Raji (cell line): ENCODE data around the gene SPRYD4.

Experiments
- POLR2A ChIP-seq: IDR thresholded peaks from 2 replicates; pipeline ENCODE4 v1.6.1; 2011; ENCODE audit warnings: low read depth, low read length, control low read depth; ENCODE audit not compliant: insufficient read depth

The SPRYD4 gene

DNA sequence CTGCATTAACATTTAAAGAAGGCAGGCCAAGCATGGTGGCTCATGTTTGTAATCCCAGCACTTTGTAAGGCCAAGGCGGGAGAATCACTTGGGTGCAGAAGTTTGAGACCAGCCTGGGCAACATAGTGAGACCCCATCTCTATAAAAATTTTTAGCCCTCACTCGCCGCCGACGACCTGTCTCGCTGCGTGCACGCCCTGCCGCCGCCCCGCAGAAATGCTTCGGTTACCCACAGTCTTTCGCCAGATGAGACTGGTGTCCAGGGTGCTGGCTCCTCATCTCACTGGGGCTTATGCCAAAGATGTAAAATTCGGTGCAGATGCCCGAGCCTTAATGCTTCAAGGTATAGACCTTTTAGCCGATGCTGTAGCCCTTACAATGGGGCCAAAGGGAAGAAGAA, 42.4 kb downstream of the SPRYD4 start:
- no peak for TF ChIP-seq POLR2A

DNA sequence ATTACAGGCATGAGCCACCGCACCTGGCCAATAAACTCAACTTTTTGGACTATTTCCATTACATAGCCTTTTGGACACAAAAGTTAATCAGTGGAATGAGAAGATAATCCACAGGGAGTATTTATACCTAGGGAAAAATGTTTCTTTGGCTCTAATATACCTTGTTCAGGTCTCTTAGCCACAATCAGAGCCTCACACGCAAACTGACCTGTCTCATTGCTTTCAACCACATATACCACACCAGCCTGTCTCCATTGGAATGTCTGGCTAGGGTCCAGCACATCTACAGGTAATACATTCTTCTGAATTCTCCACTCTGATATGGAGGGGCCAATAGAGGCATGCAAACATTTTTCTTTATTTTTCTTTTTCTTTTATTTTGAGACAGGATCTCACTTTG, 49.5 kb downstream of the SPRYD4 start:
- no peak for TF ChIP-seq POLR2A

- TF ChIP-seq POLR2A, result no peak
Measured at GRCh38 chr12:56518570-56518969, 50.2 kb downstream of the SPRYD4 start.

DNA sequence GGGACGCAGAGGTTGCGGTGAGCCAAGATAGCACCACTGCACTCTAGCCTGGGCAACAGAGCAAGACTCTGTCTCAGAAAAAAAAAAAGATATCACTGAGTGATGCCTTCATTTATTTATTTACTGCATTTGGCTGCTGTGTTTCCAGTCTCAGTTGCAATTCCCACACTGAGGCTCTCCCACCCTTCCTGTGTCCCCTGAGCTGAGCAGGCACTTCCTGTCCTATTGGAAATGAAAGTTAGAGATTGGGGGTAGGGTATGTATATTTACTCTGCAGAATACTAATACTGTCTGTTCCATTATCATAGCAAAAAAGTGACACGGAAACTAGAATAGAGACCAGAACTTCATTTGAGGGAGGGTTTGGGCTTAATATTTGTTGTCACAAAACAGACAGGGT, 51.7 kb downstream of the SPRYD4 start:
- no peak for TF ChIP-seq POLR2A

DNA sequence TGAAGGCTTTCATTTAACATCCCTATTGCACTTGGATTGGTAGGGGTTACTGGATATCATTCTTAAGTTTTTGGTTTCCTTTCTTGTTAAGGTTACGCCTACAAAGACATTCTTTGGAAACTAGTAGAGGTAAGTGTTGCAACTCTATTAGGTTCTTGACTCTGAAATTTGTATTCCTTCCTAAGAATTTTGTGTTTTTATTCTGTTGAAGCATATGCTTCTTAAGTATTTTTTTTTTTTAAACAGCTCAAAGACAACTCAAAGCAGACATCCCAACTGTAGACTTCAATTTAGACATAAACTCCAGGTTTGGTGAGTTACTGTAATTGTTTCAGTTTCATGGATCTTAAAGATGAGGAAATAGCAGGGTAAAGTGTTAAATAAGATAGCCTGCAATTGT, 52.1 kb downstream of the SPRYD4 start:
- TF ChIP-seq POLR2A, result no peak

- no peak for TF ChIP-seq POLR2A
Measured at GRCh38 chr12:56521209-56521589, 52.8 kb downstream of the SPRYD4 start.

GRCh38 chr12:56521590-56522371, 53.4 kb downstream of the SPRYD4 start, which contains the start of gene RBMS2:
Gene RBMS2, plus strand, starts transcription at chr12:56521820. Its CDS starts 204 bp downstream, at chr12:56522024.
- TF ChIP-seq POLR2A, result 0 out of 2 replicates have a peak, but pooled peaks have one; percentile 17

DNA sequence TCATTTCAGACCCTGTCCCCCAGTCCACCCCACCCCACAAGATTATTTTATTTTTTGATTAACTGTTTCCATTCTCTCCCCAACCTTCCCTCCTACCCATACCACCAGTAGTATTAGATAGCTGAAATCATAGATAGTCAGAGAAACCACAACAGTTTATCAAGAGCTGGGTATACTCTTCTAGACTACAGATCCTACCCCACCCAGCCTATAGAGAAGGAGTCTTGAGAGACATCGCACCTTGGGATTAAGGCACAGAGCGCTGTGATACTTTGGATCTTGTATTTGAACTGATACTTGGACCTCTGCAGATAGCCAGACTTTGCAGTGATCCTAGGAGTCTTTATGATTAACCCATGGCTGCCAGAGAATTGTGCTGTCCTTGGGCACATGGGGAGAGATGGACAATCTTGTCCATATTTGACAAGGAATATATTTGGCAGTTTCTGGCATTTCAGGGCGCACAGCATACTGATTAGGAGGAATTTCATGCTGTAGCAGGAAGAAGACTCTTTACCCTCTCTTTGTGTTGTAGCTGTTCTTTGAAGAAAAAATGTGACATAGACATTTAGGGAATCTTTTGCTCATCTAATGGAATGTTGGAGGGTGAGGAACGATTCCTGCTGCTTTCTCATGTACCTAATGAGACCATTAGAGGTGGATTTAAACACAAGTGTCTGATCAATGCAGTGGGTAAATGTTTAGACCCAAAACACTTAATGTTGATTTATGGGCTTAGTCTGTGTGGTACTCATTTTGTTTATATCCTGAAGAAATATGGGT, 54.2 kb downstream of the SPRYD4 start:
- TF ChIP-seq POLR2A, result no peak

DNA sequence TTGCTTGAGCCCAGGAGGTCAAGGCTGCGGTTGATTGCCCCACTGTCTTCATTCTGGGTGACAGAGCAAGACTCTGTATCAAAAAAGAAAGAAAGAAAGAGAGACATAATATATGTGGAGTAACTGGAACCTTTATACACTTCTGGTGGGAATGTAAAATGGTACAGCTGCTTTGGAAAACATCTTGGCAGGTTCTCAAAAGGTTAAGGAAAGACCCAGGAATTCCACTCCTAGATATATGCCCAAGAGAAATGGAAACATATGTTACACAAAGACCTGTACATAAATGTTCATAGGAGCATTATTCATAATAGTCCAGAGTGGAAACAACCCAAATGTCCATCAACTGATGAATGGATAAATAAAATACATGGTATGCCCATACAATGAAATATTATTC, 60.5 kb downstream of the SPRYD4 start:
- no peak for TF ChIP-seq POLR2A
